Epithelial cell of proximal tubule (primary cell): ENCODE results near the gene C2CD3. TPM values are rescaled to one million over a fixed set of nuclear protein-coding genes. Genes with fewer than 3 reads are reported as not detected.

Experiments
- DNase-seq: peaks from one replicate; pipeline ENCODE4 v3.0.0-alpha.2; 2011; ENCODE audit warnings: low read depth
- H3K4me3 ChIP-seq: 2 replicates; pipeline ENCODE4 v1.5.1; 2011; ENCODE audit warnings: low read depth, mild to moderate bottlenecking, low read length
- total RNA-seq: library from RNA; depleted of rRNA; stranded (reverse); fragments of >200 nt; gene quantifications from 2 replicates; pipeline ENCODE4 v1.2.3, GENCODE V29; 2015
- TF ChIP-seq, protein P1 (sequence below): conservative IDR thresholded peaks from 2 replicates; pipeline ENCODE4 v1.5.1; 2012; ENCODE audit warnings: low read depth, mild to moderate bottlenecking, low read length

Gene C2CD3
- total RNA-seq, 1 donor from 2014 or later = 15.1 TPM

DNA sequence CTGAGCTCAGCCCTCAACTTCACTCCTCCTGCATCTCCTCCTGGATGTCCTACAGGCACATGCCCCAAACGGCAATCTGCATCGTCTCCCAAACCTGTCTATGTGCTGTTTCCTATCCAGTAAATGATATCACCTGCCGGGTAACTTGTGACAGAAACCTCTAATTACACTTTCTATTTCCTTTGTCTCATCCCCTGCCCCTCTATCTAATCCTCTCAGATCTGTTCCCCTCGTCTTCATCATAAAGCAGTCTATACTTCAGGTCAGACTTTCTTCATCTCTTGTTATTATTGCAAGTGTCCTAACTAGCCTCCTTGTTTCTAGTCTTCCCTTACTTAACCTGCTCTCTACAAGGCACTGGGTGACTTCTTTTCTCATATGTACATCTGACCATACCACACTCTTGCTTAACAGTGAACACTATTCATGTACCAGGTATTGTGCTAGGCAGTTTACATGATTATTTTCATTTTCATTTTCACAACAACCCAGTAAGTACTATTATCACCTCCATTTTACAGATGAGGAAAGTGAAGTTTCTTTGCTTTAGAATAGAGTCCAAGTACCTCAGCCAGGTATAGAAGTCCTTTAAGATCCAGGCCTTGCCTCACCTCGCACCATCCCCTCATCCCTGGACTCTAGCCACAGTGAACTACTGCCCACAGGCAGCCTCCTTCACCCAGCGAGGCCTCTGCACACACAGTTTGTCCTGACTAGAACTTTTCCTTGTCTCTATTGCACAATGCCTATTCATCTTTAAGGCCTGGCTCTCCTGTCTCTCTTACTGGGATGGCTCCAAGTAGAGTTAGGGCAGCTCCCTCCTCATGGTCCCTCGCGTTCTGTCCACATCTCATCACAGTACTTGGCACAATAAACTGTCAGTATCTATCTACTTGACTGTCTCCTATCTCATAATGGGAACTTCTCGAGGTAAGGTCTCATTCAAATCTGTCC lies 139.8 kb downstream of the C2CD3 start:
- TF ChIP-seq, protein P1, sequence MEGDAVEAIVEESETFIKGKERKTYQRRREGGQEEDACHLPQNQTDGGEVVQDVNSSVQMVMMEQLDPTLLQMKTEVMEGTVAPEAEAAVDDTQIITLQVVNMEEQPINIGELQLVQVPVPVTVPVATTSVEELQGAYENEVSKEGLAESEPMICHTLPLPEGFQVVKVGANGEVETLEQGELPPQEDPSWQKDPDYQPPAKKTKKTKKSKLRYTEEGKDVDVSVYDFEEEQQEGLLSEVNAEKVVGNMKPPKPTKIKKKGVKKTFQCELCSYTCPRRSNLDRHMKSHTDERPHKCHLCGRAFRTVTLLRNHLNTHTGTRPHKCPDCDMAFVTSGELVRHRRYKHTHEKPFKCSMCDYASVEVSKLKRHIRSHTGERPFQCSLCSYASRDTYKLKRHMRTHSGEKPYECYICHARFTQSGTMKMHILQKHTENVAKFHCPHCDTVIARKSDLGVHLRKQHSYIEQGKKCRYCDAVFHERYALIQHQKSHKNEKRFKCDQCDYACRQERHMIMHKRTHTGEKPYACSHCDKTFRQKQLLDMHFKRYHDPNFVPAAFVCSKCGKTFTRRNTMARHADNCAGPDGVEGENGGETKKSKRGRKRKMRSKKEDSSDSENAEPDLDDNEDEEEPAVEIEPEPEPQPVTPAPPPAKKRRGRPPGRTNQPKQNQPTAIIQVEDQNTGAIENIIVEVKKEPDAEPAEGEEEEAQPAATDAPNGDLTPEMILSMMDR = no peak
- no peak for DNase-seq

DNA sequence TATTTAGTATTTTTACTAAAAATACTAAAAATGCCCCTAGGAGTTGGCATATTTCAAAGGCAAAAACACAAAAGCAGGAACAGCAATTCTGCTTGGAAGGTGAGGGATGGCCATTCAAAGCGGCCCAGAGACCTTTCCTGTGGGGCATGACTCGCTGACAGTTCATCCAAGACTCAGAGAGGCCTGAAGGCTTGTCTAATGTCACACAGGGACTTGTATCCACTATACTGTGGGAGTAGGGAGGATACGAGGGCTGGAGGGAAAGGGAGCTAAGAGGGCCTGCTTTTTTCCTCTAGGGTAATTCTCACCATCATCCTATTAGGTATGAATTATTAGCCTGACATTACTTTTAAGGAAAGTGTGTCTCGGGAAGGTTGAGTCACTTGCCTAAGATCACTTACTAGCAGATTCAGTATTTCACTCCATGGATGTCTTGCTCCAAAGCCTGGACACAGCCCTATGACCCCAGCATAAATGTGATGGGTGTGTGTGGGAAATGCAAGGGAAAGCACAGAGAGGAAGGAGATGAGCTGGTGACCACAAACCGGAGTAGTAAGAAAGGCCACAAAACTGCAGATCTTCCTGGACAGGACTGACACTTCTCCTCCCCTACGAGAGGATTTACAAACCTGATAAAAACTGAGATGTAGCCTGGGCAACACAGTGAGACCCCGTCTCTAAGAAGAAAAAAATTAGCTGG lies 145.2 kb downstream of the C2CD3 start:
- peak; percentile 75 for DNase-seq
- no peak overlapping the region for H3K4me3 ChIP-seq

More for the DNA sequence above, 139.8 kb downstream of the C2CD3 start:
- no peak overlapping the region for H3K4me3 ChIP-seq

DNA sequence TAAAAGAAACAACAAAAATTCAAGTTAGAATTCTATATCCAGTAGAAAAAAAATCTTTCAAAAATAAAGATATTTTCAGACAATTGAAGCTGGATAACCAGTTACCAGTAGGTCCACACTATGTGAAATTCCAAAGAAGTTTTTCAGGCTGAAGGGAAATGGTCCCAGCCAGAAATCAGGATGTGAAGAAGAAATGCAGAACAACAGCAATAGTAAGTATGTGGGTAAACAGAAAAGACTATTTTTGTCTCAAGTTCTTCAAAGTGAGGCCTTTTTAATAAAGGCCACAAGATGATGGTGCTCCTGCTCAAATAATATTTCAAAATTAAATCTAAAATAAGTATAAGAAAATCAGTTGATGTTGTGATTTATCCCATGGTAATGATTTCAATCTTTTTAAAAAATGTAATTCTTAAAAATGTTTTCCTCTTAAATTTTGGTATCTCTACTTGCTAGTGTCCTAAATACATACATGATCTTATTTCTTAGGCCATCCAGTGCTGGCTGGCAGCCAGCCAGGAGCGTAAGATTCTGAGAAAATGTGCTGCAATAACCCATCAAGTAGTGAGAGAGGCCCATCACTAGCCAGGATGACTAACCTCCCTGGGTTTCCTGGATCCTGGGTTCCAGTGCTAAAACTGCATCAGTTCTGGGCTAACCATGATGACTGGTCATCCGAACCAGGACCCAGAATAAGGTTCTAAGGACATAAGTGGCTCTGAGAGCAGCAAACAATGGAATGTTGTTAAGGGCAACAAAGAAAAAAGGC lies 146.4 kb downstream of the C2CD3 start:
- DNase-seq = no peak
- H3K4me3 ChIP-seq = no peak overlapping the region
- TF ChIP-seq, protein P1 = no peak

More for the DNA sequence above, 145.2 kb downstream of the C2CD3 start:
- TF ChIP-seq, protein P1 = no peak

DNA sequence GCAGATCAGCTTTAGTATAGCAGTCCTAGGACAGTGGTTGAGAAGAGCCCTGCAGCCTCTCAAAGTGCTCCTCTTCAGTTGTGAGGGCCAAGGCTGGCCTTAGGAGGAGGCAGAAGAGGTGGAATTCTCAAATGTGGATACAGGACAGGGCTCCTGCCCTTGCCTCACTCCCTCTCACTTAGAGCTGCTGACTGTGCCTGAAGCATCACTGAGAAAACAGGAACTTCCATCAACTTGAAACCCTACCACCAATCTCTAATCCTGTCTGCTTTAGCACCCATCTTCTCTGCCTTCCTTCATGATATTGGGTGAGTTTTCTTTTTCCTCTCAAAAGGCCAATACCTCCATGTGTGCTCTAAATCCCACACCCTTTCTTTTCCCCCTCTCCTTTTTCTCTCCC lies 147.5 kb downstream of the C2CD3 start:
- TF ChIP-seq, protein P1 = no peak
- H3K4me3 ChIP-seq = no peak overlapping the region
- DNase-seq = no peak

DNA sequence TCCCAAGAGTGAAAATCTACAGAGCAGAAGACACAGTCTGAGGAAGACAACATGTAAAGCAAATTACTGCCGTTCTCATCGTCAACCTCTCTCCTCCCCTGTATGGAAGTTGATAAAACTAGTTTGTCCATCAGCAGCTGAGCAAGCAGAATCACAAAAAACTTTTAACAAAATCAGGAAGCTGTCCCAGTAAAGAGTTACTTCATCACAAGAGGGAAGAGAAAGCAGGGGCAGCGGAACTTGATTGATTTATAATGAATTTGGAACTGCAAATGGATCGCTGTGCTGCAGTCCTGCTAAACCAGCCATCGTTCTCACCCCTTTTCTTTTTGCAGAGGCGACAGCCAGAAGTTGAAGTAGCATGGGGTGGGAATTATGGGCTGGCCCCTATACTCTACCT lies 148.3 kb downstream of the C2CD3 start:
- H3K4me3 ChIP-seq = no peak overlapping the region
- DNase-seq = no peak
- TF ChIP-seq, protein P1 = no peak

DNA sequence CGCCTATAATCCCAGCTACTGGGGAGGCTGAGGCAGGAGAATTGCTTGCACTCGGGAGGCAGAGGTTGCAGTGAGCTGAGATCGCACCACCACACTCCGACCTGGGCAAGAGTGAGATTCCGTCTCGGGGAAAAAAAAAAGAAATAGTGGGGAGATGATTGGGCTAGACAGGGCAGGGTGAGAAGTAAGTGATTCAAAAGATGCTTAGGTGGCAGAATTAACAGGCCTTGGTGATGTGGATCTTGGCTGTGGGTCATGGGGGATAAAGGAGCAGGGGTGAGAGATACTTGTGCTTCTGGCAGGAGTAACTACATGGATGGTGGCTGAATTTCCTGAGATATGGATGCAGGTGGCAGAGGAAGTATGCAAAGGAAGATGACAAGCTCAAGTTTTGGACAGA lies 148.8 kb downstream of the C2CD3 start:
- no peak for DNase-seq
- TF ChIP-seq, protein P1 = no peak
- no peak overlapping the region for H3K4me3 ChIP-seq
